SW480 (cell line): ENCODE results near the gene ETFRF1.

Source experiments
- DNase-seq: peaks from one replicate; pipeline ENCODE4 v3.0.0-alpha.2; 2016; ENCODE audit warnings: low spot score

ETFRF1 gene

GRCh38 chr12:25213338-25213737 is 18.3 kb downstream of the ETFRF1 start:
- no peak for DNase-seq

GRCh38 chr12:25236190-25236589 is 41.2 kb downstream of the ETFRF1 start:
- DNase-seq = no peak

- no peak for DNase-seq
Measured at GRCh38 chr12:25236626-25237025, 41.6 kb downstream of the ETFRF1 start.

DNA sequence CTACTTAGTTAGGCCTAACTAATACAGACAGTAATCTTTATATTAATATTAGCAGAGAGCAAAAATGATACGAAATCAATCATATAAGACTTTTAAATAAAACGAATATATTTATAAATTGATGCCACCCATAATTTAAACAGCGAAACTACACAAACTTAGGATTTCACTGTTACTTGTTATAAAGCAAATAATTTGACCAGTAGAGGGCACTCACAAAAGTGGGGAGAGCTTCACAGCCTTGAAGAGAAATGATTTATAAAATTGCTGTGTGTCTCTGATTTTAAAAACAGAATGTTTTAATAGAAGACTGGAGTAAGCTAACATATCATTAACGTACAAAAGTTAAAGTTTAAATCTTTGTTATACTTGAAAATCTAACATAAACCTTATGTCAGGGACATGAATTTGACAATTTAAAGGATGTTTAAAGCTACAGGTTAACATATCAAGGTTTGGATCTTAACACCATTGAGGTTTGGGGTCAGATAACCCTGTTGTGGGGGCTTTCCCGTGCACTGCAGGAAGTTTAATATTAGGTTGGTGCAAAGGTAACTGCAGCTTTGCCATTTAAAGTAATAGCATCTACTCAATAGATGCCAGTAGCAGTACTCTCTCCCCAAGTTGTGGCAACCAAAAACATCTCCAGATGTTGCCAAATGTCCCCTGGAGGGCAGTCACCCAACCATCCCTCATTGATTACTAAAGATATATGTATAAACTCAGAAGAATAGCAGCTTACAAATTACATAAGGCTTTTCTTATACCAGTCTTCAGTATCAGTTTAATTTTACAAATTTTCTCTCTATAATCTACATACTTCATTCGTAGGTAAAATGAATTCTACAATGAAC is 46.4 kb downstream of the ETFRF1 start:
- DNase-seq = peak; percentile 75

GRCh38 chr12:25242981-25243679 is 48.1 kb downstream of the ETFRF1 start:
- no peak for DNase-seq

DNA sequence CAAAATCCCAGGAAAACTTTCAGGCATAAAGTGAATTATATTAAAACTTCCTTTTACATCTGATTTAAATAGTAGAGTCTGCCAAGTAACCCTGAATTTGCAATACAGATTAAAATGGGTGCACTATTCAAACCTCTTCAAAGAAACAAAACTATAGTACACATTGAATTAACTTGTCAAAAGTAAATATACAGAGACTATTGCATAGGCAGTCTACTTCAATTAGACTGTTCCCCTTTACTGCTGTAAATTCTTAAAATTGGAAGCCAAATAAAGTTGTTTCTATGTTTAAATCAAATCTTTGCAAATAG is 48.6 kb downstream of the ETFRF1 start:
- DNase-seq = no peak

DNA sequence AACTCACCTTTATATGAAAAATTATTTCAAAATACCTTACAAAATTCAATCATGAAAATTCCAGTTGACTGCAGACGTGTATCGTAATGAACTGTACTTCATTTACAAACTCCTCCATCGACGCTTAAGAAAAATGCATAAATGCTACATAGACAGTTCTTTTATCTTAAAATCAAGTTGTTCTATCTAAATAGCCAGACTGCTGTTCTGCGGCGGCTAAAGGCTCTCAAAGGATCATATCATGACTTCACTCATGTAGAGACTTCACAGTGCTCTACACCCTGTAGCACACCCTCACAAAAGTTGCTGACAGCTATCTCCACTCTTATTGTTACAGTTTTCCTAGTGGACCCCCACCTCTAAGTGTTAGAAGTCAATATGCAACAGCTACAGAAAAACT is 50.5 kb downstream of the ETFRF1 start:
- no peak for DNase-seq

DNA sequence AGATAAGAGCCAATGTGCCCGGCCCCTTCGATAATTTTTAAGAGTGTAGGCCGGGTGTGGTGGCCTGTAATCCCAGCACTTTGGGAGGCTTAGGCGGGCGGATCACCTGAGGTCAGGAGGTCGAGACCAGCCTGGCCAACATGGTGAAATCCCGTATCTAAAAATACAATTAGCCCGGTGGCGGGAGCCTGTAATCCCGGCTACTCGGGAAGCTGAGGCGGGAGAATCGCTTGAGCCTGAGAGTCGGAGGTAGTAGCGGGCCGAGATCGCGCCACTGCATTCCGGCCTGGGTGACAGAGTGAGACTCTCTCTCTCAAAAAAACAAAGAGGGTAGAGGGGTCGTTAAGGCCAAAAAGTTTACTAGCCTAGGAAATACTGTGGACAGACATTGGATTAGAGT is 53.1 kb downstream of the ETFRF1 start:
- DNase-seq = no peak

DNA sequence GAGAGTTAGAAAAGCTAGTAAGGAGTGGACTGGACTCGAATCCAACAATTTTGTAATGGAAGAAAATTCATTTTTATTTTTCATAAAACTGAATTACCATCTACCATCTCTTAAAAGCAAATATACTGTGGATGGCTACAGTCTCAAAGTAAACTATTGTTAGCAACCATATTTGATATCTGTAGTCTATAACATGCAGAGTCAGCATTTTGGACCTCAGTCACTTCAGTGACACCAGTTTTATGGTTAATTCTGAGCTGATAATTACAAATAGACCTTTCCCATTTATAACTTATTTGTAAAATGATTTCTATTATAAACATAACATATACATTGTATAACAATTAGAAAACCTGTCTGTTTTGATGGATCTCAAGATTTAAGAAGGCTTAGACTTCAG is 53.7 kb downstream of the ETFRF1 start:
- no peak for DNase-seq

DNA sequence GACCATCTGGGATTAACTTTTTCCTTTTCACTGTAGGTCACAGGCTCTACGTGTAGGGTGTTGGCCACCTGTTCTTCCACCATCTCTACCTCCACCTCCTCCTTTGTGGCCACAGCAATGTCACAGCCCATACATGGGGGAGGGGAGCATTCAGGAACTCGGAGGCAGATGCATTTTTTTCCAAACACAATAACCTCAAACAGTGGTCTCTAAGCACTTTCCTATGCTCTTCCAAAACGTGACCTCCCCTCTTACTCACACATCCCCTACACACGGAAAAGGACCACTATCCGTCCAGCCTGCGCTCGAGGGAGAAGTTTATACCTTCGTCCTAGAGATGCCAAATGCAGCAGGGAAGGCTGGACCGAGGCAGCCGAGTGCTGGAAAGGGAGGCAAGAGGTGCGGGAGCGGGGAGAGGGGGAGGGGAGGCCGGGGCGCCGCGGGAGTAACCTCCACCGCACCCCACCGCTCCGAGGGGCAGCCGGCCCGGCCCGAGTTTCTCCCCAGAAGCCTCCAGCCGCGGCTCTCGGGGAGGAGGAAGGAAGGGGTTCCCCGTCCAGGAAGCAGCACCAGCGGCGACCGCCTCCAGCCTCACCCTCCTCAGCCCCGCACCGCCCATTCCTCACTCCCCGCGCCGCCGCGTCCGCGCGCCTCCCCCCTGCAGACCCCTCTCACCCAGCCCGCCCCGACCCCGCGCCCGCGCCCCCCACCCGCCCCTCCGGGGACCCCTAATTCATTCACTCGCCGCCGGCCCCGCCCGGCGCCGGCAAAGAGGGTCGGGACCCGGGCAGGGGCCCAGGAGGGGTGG is 55.1 kb downstream of the ETFRF1 start:
- peak; percentile 85 for DNase-seq

- peak; percentile 100 for DNase-seq
Measured at GRCh38 chr12:25250744-25251730, 56.0 kb downstream of the ETFRF1 start, which contains the start of gene KRAS. TSS of gene KRAS (minus strand) at chr12:25250929.

DNA sequence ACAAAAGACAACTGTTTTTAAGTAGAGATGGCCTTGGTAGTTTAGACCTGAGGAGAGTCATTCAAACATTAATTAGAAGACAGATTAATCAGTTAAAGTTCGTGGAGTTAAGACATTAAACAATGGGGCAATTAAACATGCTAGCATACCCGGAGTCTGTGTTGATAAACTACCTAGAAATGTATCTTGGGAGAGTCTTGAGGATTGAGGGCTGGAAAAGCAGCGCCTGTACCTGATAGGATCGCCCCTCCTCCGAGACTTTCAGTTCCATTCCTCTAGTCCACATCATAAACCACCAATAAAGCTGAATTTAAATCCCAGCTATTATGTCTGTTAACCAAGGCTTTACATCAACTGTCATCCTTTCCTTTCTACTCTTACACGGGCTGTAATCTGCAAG is 56.7 kb downstream of the ETFRF1 start:
- DNase-seq = no peak

DNA sequence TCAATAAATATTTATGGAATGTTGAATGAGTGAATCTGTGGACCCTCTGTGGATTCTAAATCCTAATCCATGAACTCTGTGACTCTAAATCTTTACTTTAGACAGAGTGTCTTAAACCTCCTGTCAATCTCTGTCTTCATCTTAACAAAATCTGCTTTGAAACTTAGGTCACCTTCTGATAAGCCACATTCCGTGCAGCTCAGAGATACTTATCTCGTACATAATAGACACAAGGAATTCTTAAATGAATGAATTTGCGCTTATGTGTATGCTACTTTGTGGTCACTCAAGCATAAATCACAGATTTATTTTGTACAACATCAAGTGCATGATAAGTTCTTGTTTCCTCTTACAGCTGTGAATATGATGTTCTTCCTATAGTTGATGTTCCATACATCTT is 57.9 kb downstream of the ETFRF1 start:
- DNase-seq = no peak

DNA sequence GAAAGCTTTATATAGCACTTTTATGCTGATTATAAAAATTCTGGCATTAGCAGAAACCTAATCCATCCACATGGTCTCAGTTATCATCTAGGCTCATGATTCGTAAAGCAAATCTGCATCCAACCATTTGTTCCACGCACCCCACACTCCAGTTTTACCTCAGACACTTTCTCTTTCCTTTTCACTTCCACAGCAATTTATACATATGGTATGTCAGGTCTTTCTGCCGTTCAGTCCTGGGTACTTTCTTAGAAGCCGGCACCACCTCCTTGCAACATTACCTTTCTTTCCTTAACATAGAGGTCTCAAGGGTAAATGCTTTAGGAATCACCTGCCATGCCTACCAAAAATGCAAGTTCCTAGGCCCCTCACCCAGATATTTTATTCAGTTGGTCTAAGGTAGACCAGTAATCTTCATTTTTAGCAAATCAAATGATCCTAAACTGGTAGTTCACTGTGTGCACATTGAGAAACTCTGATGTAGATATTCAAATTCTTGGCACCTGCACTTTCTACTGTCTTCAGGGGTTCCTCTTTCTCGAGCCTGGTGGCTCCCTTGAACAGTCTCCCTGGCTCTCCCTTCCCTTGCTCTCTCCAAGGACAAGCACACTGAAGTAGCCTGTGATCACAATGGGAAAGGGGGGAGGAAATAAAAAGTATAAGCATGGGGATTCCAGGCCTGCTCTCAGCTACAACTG is 58.5 kb downstream of the ETFRF1 start:
- DNase-seq = no peak

GRCh38 chr12:25254271-25254880 is 59.3 kb downstream of the ETFRF1 start:
- peak; percentile 62 for DNase-seq
